ENCODE measurements around the gene MED12L. TPM values are rescaled to one million over a fixed set of nuclear protein-coding genes. Genes with fewer than 3 reads are reported as not detected.

Gene MED12L
- total RNA-seq, 4 donors from 2014 or later = under 0.01 to 0.34 (median 0.27) TPM

DNA sequence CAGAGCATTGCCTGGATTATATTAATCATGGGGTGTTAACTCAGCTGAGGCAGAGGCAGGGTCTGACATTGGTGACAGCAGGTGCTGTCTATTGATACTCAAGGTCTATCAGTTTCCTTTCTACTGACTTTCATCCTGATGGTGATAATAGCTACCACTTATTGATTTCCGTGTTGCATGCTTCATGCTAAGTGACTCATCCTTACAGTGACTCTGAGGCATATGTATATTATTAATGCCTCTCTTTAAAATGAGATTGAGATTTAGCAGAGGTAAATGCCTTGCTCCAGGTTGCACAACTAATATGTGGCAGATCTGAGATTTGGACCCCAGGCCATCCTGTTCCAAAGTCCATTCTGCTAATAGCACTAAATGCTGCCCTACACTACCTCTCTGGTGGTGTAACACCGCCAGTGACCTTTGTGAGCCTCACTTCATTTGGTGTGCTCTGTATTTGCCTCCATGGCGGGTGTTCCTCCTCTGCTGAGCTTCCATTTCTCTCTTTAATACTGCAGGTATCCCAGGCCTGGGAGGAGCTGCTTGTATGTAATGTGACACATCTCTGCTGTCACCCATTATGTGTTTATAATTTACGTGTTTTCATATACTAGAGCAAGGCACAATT lies 67.1 kb downstream of the MED12L start:
- TF ChIP-seq, protein P1, sequence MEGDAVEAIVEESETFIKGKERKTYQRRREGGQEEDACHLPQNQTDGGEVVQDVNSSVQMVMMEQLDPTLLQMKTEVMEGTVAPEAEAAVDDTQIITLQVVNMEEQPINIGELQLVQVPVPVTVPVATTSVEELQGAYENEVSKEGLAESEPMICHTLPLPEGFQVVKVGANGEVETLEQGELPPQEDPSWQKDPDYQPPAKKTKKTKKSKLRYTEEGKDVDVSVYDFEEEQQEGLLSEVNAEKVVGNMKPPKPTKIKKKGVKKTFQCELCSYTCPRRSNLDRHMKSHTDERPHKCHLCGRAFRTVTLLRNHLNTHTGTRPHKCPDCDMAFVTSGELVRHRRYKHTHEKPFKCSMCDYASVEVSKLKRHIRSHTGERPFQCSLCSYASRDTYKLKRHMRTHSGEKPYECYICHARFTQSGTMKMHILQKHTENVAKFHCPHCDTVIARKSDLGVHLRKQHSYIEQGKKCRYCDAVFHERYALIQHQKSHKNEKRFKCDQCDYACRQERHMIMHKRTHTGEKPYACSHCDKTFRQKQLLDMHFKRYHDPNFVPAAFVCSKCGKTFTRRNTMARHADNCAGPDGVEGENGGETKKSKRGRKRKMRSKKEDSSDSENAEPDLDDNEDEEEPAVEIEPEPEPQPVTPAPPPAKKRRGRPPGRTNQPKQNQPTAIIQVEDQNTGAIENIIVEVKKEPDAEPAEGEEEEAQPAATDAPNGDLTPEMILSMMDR (IDR thresholded peaks at IDR 0.05; ENCODE audit: low read depth) = no peak

DNA sequence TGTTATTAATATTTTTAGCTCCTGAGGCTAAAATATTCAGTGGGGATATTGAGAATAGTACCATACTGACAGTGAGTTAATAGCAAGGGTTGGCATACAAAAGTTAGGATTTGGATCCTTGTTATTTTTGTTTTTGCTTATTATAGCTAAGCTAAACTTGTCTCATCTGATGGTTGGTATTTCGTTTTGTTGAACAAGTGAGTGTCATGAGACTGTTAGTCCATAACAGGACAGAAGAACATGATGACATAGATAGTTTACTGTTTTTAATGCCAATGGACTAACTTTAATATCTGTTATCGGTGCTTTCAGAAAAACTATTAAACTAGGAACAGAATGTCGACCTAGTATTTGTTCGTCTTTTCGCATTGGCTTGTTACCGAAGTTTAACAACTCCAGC lies 69.1 kb downstream of the MED12L start:
- TF ChIP-seq, protein P1 (IDR thresholded peaks at IDR 0.05; ENCODE audit: low read depth) = no peak

DNA sequence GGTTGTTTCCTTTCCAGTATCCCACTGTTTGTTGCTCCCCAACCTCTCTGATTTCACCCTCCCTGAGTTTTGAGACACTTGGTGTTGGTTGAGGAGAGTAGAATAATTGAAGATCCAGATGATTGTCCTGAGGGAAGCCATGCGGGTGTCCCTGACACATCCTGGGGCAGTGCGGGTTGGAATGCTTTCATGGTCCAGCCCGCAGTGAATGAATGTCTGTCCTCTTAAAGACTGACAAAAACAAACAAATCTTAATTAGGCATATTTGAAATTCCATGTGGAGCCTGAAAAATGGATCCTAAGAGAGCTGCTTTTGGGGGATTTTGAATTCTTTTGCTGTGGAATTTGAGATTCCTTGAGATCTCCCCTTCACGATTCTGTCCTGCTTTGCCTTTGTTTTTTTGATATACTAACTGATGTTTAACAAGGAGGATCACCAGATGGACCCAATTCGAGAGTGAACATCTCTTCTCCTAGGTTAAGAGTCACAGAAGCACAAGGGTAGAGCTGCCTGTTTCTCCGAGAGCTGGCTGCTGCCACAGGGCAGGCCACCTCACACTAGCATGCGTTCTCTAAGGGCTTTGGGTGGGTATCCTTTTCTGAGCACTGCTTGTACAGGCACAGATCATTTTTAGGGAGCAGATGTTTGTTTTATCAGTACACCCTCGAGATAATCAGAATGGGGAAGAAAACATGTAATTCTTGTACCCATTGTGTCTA lies 70.1 kb downstream of the MED12L start:
- TF ChIP-seq, protein P1 (IDR thresholded peaks at IDR 0.05; ENCODE audit: low read depth) = no peak

DNA sequence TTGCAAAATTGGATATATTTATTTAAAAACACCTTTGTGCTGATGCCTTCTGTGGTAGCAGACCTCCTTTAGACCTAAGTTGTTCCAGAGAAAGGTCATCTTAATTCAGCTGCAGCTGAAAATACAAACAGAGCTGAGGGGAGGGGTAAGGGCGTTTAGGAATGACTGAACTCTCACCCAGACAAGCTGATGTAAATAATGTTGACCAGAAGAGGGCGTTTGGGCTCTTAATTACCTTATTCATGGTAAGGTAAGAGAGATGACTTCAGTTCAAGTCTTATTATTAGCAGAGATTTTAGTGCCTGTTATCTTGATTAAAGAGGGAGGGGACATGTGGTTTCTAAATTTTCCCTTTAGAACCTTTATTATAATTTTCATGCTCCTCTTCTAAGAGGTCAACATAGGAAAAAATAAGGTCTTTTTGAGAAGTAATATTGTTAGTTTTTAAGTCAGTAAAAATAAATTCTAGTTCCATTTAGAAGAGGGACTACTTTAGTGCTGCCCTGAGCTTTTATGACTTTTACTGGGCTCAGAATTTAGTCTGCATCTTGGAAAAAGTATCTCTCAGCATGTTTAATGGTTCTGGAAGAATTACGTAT lies 71.3 kb downstream of the MED12L start:
- TF ChIP-seq, protein P1 (IDR thresholded peaks at IDR 0.05; ENCODE audit: low read depth) = no peak

DNA sequence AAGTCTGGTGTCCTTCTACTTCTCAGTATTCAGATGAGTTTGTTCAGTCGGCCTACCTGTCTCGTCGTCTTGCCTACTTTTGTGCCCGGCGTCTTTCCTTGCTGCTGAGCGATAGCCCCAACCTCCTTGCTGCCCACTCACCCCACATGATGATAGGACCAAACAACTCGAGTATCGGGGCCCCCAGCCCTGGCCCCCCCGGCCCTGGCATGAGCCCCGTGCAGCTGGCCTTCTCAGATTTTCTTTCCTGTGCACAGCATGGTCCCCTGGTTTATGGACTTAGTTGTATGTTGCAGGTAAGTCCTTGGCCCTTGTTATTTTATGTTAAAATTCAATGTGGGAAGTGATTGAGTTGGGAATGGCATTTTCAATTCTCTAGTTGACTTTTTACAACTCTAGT lies 74.3 kb downstream of the MED12L start:
- TF ChIP-seq, protein P1 (IDR thresholded peaks at IDR 0.05; ENCODE audit: low read depth) = no peak

DNA sequence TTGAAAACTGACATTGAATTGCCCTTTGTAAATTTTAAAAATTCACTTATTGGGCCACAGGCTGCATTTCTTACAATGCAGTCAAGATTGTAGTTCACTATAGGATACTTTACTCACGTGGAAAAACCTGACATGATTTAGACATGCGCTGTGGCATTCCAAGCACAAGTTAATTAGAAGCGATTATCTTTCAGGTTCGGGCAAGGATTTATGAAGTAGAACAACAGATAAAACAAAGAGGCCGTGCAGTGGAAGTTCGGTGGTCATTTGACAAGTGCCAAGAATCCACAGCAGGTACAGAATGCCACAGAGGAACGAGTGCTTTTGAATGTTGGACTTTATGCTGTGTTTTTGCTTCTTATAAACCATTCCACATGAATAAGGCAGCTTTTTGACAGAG lies 79.8 kb downstream of the MED12L start:
- TF ChIP-seq, protein P1 (IDR thresholded peaks at IDR 0.05; ENCODE audit: low read depth) = no peak

DNA sequence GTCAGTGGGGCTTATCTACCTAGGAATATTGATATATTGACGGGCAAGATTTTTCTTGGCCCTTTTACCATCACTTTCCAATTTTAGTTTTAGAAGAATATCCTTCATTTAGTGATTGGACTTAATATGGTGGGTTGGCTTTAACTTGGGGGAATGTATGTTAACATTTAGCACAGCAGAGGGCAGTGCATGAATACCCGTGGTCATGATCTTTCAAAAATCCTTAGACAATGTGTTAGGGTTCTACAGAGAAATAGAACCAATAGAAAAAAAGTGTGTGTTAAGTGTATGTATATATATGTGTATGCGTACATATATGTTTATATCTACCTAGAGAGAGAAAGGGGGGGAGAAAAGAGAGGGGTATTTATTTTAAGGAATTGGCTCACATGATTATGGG lies 80.7 kb downstream of the MED12L start:
- TF ChIP-seq, protein P1 (IDR thresholded peaks at IDR 0.05; ENCODE audit: low read depth) = no peak
